IMR-90 (cell line): ENCODE data around the gene SLC39A11. TPM values are rescaled to one million over a fixed set of nuclear protein-coding genes. Genes with fewer than 3 reads are reported as not detected.

Experiments
- ATAC-seq: fragments of 200-7000 bp; cut with Tn5 transposase; 2 replicates; pipeline ENCODE4 v1.9.1; 2020; ENCODE audit warnings: low read depth, mild to moderate bottlenecking, moderate library complexity
- BruUV-seq: library from RNA; stranded (reverse); fragments of 400-500 nt; replicated peaks from 2 replicates; lab custom pipeline; 2021; lab: Mats Ljungman, UMichigan
- CTCF ChIA-PET: fragments of 300-600 bp; formaldehyde crosslinking; extraction: SDS; loops from one replicate; lab custom pipeline; 2021; ENCODE audit warnings: antibody characterized with exemption; lab: Yijun Ruan, JAX
- POLR2A ChIA-PET: fragments of 300-600 bp; sonication (Branson Sonifier 250); formaldehyde crosslinking; loops from one replicate; lab custom pipeline; 2022; ENCODE audit warnings: antibody characterized with exemption; ENCODE audit not compliant: unreplicated experiment; lab: Charles Lee
- DNase-seq: peaks from one replicate; pipeline ENCODE4 v3.0.0; 2013
- H2AFZ ChIP-seq: replicated peaks from 2 replicates; pipeline ENCODE3; 2013; ENCODE audit warnings: low read length, mild to moderate bottlenecking; ENCODE audit not compliant: poor library complexity
- H2AK5ac ChIP-seq: 2 replicates; pipeline ENCODE4 v1.6.1; 2013; ENCODE audit warnings: low read depth, low read length, inconsistent platforms
- H2AK9ac ChIP-seq: replicated peaks from 2 replicates; pipeline ENCODE3; 2013; ENCODE audit warnings: mild to moderate bottlenecking, low read depth, low read length, moderate library complexity; ENCODE audit not compliant: poor library complexity
- H2BK120ac ChIP-seq: 2 replicates; pipeline ENCODE4 v1.6.1; 2013; ENCODE audit warnings: low read depth, low read length, inconsistent platforms
- H2BK15ac ChIP-seq: 3 replicates; pipeline ENCODE4 v1.6.1; 2013; ENCODE audit warnings: low read depth, low read length, inconsistent platforms
- H2BK20ac ChIP-seq: 2 replicates; pipeline ENCODE4 v1.6.1; 2013; ENCODE audit warnings: low read depth, mild to moderate bottlenecking, inconsistent platforms, low read length, moderate library complexity
- H2BK5ac ChIP-seq: 2 replicates; pipeline ENCODE4 v1.6.1; 2013; ENCODE audit warnings: mild to moderate bottlenecking, low read depth, low read length, inconsistent platforms; ENCODE audit not compliant: poor library complexity, severe bottlenecking
- H3K14ac ChIP-seq: replicated peaks from 2 replicates; pipeline ENCODE4 v1.6.1; 2013; ENCODE audit warnings: low read depth, low read length, inconsistent platforms
- H3K18ac ChIP-seq: 2 replicates; pipeline ENCODE4 v1.6.1; 2013; ENCODE audit warnings: low read depth, low read length, control low read depth
- H3K23ac ChIP-seq: 2 replicates; pipeline ENCODE4 v1.6.1; 2013; ENCODE audit warnings: low read depth, low read length, inconsistent platforms
- H3K27ac ChIP-seq: 2 replicates; pipeline ENCODE4 v1.5.1; 2013; ENCODE audit warnings: mild to moderate bottlenecking, control low read depth, low read length; ENCODE audit not compliant: insufficient read depth
- H3K27me3 ChIP-seq: 2 replicates; pipeline ENCODE4 v1.6.1; 2013; ENCODE audit warnings: low read length; ENCODE audit not compliant: control insufficient read depth, insufficient read depth
- H3K36me3 ChIP-seq: 2 replicates; pipeline ENCODE4 v1.6.1; 2013; ENCODE audit warnings: low read length, mixed read lengths; ENCODE audit not compliant: control insufficient read depth, insufficient read depth
- H3K4ac ChIP-seq: 2 replicates; pipeline ENCODE4 v1.6.1; 2013; ENCODE audit warnings: low read depth, low read length, inconsistent platforms
- H3K4me1 ChIP-seq: 2 replicates; pipeline ENCODE4 v1.6.1; 2013; ENCODE audit warnings: low read length, mixed read lengths; ENCODE audit not compliant: control insufficient read depth, insufficient read depth
- H3K4me2 ChIP-seq: 2 replicates; pipeline ENCODE4 v1.6.1; 2013; ENCODE audit warnings: low read depth, mild to moderate bottlenecking, control low read depth, low read length, moderate library complexity
- H3K4me3 ChIP-seq: 2 replicates; pipeline ENCODE4 v1.5.1; 2013; ENCODE audit warnings: low read depth, mild to moderate bottlenecking, control low read depth, low read length, moderate library complexity; ENCODE audit not compliant: insufficient read depth
- H3K56ac ChIP-seq: 2 replicates; pipeline ENCODE4 v1.6.1; 2013; ENCODE audit warnings: low read length, inconsistent platforms; ENCODE audit not compliant: insufficient read depth; ENCODE audit errors: extremely low read depth
- H3K79me1 ChIP-seq, 2 experiments: 2 replicates each; pipeline ENCODE4 v1.6.1; 2013; ENCODE audit warnings: low read length in 2 of 2, inconsistent platforms in 1 of 2, low read depth in 1 of 2
- H3K9ac ChIP-seq: 2 replicates; pipeline ENCODE4 v1.6.1; 2013; ENCODE audit warnings: low read depth, low read length, control low read depth
- H3K9me1 ChIP-seq: 2 replicates; pipeline ENCODE4 v1.6.1; 2013; ENCODE audit warnings: low read length, inconsistent platforms; ENCODE audit not compliant: insufficient read depth
- H3K9me3 ChIP-seq: 2 replicates; pipeline ENCODE4 v1.6.1; 2013; ENCODE audit warnings: low read length; ENCODE audit not compliant: control insufficient read depth, insufficient read depth
- H4K20me1 ChIP-seq: 2 replicates; pipeline ENCODE4 v1.6.1; 2013; ENCODE audit warnings: low read length, inconsistent platforms; ENCODE audit not compliant: insufficient read depth
- H4K5ac ChIP-seq: 2 replicates; pipeline ENCODE4 v1.6.1; 2013; ENCODE audit warnings: mild to moderate bottlenecking, low read depth, low read length, control low read depth
- H4K8ac ChIP-seq, 2 experiments: 2 replicates each; pipeline ENCODE4 v1.6.1; 2013; ENCODE audit warnings: low read depth in 2 of 2, low read length in 2 of 2, control low read depth in 1 of 2, inconsistent platforms in 1 of 2
- H4K91ac ChIP-seq: 2 replicates; pipeline ENCODE4 v1.6.1; 2013; ENCODE audit warnings: low read depth, low read length, inconsistent platforms; ENCODE audit not compliant: insufficient read depth
- CEBPB ChIP-seq: IDR thresholded peaks from 2 replicates; pipeline ENCODE4 v1.6.1; 2012; ENCODE audit warnings: low read depth, low read length, improper control_type of control experiment
- CHD1 ChIP-seq: IDR thresholded peaks from 2 replicates; pipeline ENCODE4 v1.6.1; 2012; ENCODE audit warnings: low read depth, low read length, improper control_type of control experiment
- MAFK ChIP-seq: IDR thresholded peaks from 2 replicates; pipeline ENCODE4 v1.6.1; 2012; ENCODE audit warnings: low read depth, low read length, improper control_type of control experiment
- SMC3 ChIP-seq: fragments of 150-350 bp; IDR thresholded peaks from 2 replicates; pipeline ENCODE4 v1.6.1; 2016; ENCODE audit warnings: low read depth, mild to moderate bottlenecking, antibody characterized with exemption, low read length, moderate library complexity
- WGBS, 2 experiments: methylation state at CpG; one replicate each; pipeline versions ENCODE4 v1.1.5 to v1.1.7; 2013; ENCODE audit warnings: missing lambda C conversion rate in 2 of 2; ENCODE audit not compliant: insufficient read length in 1 of 2; ENCODE audit errors: extremely low coverage in 2 of 2; 5-methylcytosine and 5-hydroxymethylcytosine counted together
- dilution Hi-C: fragments of 300-500 bp; cut with HindIII; formaldehyde crosslinking; loops from one replicate; pipeline ENCODE4 v1.14.3; 2018; ENCODE audit warnings: low sequenced_read_pairs; ENCODE audit not compliant: unreplicated experiment
- in situ Hi-C: fragments of 300-500 bp; cut with MboI; formaldehyde crosslinking; loops from 3 replicates; pipeline ENCODE4 v1.14.3; 2019; ENCODE audit warnings: low sequenced_read_pairs, inconsistent platforms, mixed read lengths
- intact Hi-C: fragments of 100-400 bp; cut with micrococcal nuclease; formaldehyde crosslinking; loops from 2 replicates; pipeline ENCODE4 v1.10.0; 2022
- polyA plus RNA-seq, 3 experiments: library from polyadenylated mRNA; depleted of rRNA; stranded (reverse); fragments of >200 nt; gene quantifications; 2 replicates each; pipeline ENCODE4 v1.2.3, GENCODE V29; 2012; ENCODE audit warnings: low replicate concordance in 1 of 3
- total RNA-seq: library from RNA; depleted of rRNA; stranded (reverse); fragments of >200 nt; gene quantifications from 2 replicates; pipeline ENCODE4 v1.2.3, GENCODE V29; 2012

Gene SLC39A11
- total and polyA plus RNA-seq, 2 of the 4 experiments (the other 2 are of a cell fraction) = 8.8 to 14.3 TPM

DNA sequence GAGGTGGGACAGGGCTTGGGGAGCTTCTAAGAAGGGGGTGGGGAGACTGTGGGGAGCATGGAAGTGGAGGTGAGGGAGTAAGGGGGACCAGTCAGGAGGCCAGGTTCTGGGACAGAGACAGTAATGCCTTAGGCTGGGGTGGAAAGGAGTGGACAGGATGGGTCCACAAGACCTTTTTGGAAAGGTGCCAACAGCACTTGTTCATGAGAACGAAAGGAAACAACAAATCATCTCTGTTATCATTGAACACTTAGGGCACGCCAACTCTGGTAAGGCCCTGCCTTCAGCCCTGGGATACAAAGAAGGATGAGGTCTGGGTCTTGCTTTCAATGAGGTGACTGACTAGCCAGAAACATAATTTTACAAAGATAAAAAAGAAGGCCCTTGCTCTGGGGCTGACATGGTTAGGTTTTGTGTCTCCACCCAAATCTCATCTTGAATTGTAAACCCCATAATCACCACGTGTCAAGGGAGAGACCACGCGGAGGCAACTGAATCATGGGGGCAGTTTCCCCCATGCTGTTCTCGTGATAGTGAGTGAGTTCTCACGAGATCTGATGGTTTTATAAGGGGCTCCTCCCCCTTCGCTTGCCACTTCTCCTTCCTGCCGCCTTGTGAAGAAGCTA is 113.8 kb downstream of the SLC39A11 start:
- CTCF ChIA-PET = interaction anchor here (1.7 kb wide), 1 partner anchor 178 kb away, joined by 4 read pairs; no protein-coding TSS in a partner anchor
- H3K27me3 ChIP-seq = no peaks in the 10 kb centered on the region
- POLR2A ChIA-PET = no interaction called here

More for the DNA sequence above, 113.8 kb downstream of the SLC39A11 start:
- H3K4ac ChIP-seq = 0 out of 2 replicates have a peak overlapping the region, but pooled peaks have one; percentile 8
- WGBS, 2 experiments = no CpG with 5 or more reads among the region's 9 CpGs
- H3K9me1 ChIP-seq = peaks cover 16% of the 10 kb centered on the region
- H4K91ac ChIP-seq = peak overlapping the region; percentile 45; the same call in 1 of the 2 replicates
- H2BK5ac ChIP-seq = no peak overlapping the region
- H3K4me2 ChIP-seq = no peak overlapping the region
- peaks cover 13% of the 10 kb centered on the region for H3K4me1 ChIP-seq
- dilution Hi-C loops (no loop called here), intact Hi-C loops (no loop called here), in situ Hi-C loops (loop anchor here (25.0 kb wide), 1 partner anchor 416 kb away; no protein-coding TSS in a partner anchor)
- H3K56ac ChIP-seq = no peak overlapping the region
- H3K18ac ChIP-seq = no peak overlapping the region
- no peak overlapping the region; a peak in 1 of 4 replicates for H4K8ac ChIP-seq
- no peak overlapping the region for H4K5ac ChIP-seq
- no peak overlapping the region for H3K4me3 ChIP-seq
- no peak for TF ChIP-seq CHD1
- TF ChIP-seq SMC3 = no peak
- no peak for TF ChIP-seq CEBPB
- TF ChIP-seq MAFK = no peak
- no peak overlapping the region for H2BK120ac ChIP-seq
- no peaks in the 10 kb centered on the region for H3K36me3 ChIP-seq
- no peak overlapping the region for H2AK9ac ChIP-seq
- H3K79me1 ChIP-seq = peaks cover 0 to 20% of the 10 kb centered on the region in 2 experiments; a peak in 2 of 4 replicates
- H2AK5ac ChIP-seq = peak overlapping the region; percentile 71; the same call in 1 of the 2 replicates
- no peaks in the 10 kb centered on the region for H3K9me3 ChIP-seq
- H2BK15ac ChIP-seq = no peak overlapping the region; the same call in 2 of the 3 replicates
- no peak overlapping the region for H2AFZ ChIP-seq
- H2BK20ac ChIP-seq = no peak overlapping the region
- no peak overlapping the region for H3K9ac ChIP-seq
- peak overlapping the region; percentile 64 for H3K14ac ChIP-seq
- no TSS peak for BruUV-seq
- ATAC-seq (no peak), DNase-seq (no peak)
- no peak overlapping the region for H3K27ac ChIP-seq
- no peak overlapping the region for H3K23ac ChIP-seq
- H4K20me1 ChIP-seq = no peaks in the 10 kb centered on the region
